ENCODE measurements around the gene EQTN.

Gene EQTN

GRCh38 chr9:27338527-27338903 is 41.6 kb upstream of the EQTN start:
- in situ Hi-C loops (cut with HindIII; ENCODE audit: low sequenced_read_pairs), result no loop called here
- DNase-seq (ENCODE audit: low read depth, low spot score), result no peak
- TF ChIP-seq, protein P1, sequence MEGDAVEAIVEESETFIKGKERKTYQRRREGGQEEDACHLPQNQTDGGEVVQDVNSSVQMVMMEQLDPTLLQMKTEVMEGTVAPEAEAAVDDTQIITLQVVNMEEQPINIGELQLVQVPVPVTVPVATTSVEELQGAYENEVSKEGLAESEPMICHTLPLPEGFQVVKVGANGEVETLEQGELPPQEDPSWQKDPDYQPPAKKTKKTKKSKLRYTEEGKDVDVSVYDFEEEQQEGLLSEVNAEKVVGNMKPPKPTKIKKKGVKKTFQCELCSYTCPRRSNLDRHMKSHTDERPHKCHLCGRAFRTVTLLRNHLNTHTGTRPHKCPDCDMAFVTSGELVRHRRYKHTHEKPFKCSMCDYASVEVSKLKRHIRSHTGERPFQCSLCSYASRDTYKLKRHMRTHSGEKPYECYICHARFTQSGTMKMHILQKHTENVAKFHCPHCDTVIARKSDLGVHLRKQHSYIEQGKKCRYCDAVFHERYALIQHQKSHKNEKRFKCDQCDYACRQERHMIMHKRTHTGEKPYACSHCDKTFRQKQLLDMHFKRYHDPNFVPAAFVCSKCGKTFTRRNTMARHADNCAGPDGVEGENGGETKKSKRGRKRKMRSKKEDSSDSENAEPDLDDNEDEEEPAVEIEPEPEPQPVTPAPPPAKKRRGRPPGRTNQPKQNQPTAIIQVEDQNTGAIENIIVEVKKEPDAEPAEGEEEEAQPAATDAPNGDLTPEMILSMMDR (IDR thresholded peaks at IDR 0.05; ENCODE audit: low read depth, low read length), result no peak
- H3K4me3 ChIP-seq (ENCODE audit: low read depth, low read length), result no peak overlapping the region

DNA sequence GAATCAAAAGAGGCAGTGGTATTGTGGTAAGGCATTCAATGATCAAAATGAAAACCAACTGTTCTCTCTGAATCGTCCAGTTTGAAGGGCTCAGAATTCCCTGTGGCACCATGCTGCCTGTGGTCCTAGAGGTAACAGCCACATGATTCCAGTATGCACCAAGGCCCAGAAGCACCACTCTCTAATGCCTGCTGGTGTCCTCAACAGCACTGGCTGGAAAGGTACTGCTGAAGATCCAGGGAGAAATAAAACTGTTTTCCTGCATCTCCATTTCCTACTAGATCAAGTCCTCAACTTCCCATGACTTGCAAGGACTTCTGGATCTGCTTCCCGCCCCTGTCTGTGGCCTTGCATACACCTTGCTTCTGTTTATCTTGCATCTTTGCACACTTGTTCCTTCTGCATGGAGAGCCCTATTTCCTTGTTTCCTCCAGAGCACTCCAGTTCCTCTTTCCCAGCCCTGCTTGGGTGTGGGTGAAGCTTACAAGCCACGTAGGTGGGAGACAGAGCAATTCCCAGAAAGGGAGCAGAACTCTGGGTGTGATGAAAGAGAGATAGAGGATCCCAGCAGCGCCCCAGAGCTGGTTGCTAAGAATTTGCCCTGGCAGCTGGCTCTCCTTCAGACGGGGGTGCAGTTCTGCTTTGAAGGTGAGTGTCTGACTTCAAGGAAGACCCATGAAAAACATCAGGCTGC is 41.0 kb upstream of the EQTN start:
- H3K4me3 ChIP-seq (ENCODE audit: low read depth, low read length), result no peak overlapping the region
- in situ Hi-C loops (cut with HindIII; ENCODE audit: low sequenced_read_pairs), result no loop called here
- TF ChIP-seq, protein P1 (IDR thresholded peaks at IDR 0.05; ENCODE audit: low read depth, low read length), result no peak
- no peak for DNase-seq (ENCODE audit: low read depth, low spot score)

- in situ Hi-C loops (cut with HindIII; ENCODE audit: low sequenced_read_pairs), result no loop called here
Observed at GRCh38 chr9:27337236-27337635, 40.3 kb upstream of the EQTN start.

GRCh38 chr9:27336829-27337228 is 39.9 kb upstream of the EQTN start:
- TF ChIP-seq, protein P1 (IDR thresholded peaks at IDR 0.05; ENCODE audit: low read depth, low read length), result no peak
- no peak for DNase-seq (ENCODE audit: low read depth, low spot score)
- in situ Hi-C loops (cut with HindIII; ENCODE audit: low sequenced_read_pairs), result no loop called here
- H3K4me3 ChIP-seq (ENCODE audit: low read depth, low read length), result no peak overlapping the region

More at GRCh38 chr9:27337236-27337635, 40.3 kb upstream of the EQTN start:
- TF ChIP-seq, protein P1 (IDR thresholded peaks at IDR 0.05; ENCODE audit: low read depth, low read length), result no peak
- H3K4me3 ChIP-seq (ENCODE audit: low read depth, low read length), result no peak overlapping the region
- DNase-seq (ENCODE audit: low read depth, low spot score), result no peak

DNA sequence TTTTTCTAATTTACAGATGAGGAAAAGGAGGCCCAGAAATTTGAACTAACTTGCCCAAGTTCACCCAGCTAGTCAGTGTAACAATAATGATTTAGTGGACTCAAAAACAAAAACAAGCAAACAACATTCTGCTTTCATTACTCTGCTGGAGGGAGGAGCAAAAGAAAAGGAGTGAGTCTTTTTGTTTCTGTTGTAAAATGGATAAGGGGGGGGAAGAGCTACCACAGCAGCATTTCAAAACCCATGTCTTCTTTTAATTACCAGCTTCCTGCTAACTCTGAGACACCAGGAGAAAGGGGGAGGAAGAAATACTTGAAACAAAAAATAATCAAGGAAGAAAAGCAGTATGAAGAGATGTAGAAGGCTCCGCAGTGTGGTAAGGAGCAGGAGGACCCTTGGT is 39.2 kb upstream of the EQTN start:
- TF ChIP-seq, protein P1 (IDR thresholded peaks at IDR 0.05; ENCODE audit: low read depth, low read length), result no peak
- H3K4me3 ChIP-seq (ENCODE audit: low read depth, low read length), result no peak overlapping the region
- no peak for DNase-seq (ENCODE audit: low read depth, low spot score)
- in situ Hi-C loops (cut with HindIII; ENCODE audit: low sequenced_read_pairs), result no loop called here

DNA sequence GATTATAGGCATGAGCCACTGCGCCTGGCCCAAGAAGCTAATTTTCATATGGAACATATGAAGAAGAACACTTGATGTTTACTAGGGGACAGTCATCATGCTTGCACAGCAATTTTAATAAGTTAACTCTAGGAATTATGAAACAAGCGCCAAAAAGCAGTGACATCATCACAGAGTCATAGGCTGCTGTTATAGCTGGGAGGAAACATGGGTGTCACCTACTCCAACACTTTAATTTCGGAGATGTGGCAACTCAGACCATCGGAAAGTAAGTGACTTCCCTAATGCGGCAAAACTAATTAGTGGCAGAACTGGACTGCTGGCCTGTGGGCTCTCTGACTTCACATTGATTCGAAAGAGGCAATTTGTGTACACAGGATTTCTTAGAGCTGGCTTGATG is 38.1 kb upstream of the EQTN start:
- DNase-seq (ENCODE audit: low read depth, low spot score), result no peak
- H3K4me3 ChIP-seq (ENCODE audit: low read depth, low read length), result no peak overlapping the region
- in situ Hi-C loops (cut with HindIII; ENCODE audit: low sequenced_read_pairs), result no loop called here
- TF ChIP-seq, protein P1 (IDR thresholded peaks at IDR 0.05; ENCODE audit: low read depth, low read length), result no peak

Measured in astrocyte of the spinal cord (primary cell).